Left kidney (tissue), 2 donors: Measurements from ENCODE around the gene KCTD19. TPM values are rescaled to one million over a fixed set of nuclear protein-coding genes. Genes with fewer than 3 reads are reported as not detected.

ENCODE experiments used
- DNase-seq: peaks from one replicate; pipeline ENCODE4 v3.0.0-alpha.2; 2013
- polyA plus RNA-seq: library from polyadenylated mRNA; unstranded; fragments of 120-200 nt; gene quantifications from one replicate; pipeline ENCODE4 v1.2.1, GENCODE V29; 2013; ENCODE audit not compliant: insufficient read length

KCTD19 gene
- polyA plus RNA-seq, 1 donor: 1.6 TPM

GRCh38 chr16:67317853-67318252 is 8.7 kb downstream of the KCTD19 start:
- DNase-seq: no peak

GRCh38 chr16:67312719-67313118 is 13.8 kb downstream of the KCTD19 start:
- DNase-seq: no peak

DNA sequence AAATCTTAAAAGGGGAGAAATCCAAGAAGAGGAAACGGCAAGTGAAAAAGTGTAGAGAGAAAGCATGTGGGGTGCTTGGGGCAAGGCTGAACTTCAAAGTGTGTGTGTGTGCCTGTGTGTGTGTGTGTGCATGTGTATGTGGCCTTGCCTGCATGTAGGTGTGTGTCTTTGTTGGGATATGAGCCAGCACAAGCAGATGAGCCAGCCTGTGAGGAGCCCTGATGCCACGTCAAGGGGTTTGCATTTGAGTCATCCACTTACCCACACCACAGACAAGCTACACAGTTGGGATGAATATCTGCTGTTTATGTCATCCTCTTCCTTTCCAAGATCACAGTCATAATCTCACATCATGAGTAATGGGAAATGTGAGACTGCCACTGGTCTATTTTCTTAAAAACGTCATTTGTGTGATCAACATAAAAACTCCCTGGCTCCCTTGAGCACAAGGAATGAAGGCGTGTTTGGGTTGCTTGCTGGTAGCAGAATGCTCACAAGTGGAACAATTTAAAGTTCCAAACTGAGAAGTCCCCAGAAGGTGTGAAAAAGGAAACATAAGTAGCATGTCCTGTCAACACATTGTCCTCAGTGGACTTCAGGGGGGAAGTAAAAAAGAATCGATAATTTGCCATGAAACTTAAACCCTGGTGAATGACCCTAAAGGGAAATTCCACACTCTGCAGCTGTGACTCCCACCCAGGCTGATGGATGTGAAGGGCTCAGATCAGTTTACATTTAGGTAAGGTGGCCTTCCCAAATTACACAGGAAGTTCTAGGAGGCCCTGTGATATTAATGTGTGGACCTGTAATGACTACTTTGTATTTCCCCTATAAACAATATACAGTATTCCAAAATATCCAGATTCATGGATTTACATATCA is 14.7 kb downstream of the KCTD19 start:
- DNase-seq: peak; percentile 40

- DNase-seq: no peak
These were observed 16.0 kb downstream of the KCTD19 start for GRCh38 chr16:67310561-67310960.

- DNase-seq: no peak
These were observed 21.1 kb downstream of the KCTD19 start for GRCh38 chr16:67305216-67306071.

- DNase-seq: no peak
These were observed 22.5 kb downstream of the KCTD19 start for GRCh38 chr16:67304020-67304419.

DNA sequence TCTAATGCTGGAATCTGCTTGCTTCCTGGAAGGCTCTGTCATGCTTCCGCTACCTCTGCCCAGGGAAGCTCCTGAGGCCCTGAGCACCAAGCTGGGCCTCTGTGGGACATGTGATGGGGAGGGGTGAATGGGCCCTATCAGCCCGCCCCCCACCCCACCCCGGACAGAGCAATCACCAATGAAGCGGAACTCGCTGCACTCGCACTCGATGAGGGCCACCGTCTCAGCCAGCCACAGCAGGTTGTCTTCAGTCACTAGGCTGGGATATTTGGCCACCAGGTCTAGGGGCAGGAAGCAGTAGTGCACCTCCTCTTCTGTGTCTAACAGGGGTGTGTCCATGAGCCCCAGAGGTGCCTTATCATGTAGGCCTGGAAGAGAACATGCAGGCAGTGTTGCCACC is 23.6 kb downstream of the KCTD19 start:
- no peak for DNase-seq

- no peak for DNase-seq
These were observed 24.5 kb downstream of the KCTD19 start for GRCh38 chr16:67302076-67302475.

DNA sequence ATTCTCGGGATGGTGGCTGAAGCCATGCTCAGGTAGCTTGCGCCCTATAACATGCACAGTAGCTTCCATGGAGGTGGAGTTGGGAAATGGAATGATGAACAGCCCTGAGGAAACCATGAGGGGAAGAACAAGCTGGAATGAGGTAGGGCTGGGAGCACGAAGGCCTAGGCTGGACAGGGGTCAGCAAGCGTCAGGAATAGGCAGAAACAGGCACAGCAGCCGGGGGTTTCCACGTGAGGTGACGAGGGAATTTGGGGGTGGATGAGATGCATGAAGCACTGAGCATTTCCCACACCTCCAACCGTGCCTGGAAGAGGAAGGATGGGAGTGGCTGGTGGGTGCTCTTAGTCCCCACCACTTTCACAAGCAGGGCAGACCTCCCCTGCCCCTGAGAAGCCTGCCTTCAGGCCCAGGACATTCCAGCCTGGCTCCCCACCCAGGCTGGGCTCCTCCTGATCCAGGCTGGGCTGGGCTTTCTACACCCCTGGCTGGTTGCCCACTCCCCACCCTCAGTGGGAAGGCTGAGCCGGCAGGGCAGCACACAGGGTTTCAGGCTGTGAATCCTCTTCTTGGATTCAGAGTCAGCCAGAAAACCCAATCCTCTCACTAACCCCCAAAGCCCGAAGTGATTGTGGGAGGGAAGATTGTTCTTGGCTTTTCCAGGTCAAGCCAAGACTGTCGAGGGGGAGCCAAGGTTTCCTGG is 25.3 kb downstream of the KCTD19 start:
- no peak for DNase-seq

- no peak for DNase-seq
These were observed 27.3 kb downstream of the KCTD19 start for GRCh38 chr16:67299269-67299668.

DNA sequence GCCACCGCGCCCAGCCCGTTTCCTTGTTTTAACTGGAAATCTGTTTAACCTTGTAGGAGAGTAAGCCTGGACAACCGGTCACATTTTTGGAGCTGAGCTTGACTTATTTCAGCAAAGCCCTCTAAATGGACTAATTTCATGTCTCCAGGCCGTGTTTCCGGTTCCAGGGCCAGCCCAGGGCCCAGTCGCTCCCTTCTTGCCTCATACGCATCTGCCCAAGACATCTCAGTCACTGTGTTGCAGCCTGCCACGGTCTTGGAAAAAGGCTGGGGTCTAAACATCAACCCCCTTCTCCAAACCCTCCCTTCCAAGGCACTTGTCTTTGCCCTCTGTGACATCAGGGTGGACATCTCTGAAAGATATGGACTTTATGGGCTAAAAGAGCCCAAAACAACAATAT is 28.3 kb downstream of the KCTD19 start:
- no peak for DNase-seq

DNA sequence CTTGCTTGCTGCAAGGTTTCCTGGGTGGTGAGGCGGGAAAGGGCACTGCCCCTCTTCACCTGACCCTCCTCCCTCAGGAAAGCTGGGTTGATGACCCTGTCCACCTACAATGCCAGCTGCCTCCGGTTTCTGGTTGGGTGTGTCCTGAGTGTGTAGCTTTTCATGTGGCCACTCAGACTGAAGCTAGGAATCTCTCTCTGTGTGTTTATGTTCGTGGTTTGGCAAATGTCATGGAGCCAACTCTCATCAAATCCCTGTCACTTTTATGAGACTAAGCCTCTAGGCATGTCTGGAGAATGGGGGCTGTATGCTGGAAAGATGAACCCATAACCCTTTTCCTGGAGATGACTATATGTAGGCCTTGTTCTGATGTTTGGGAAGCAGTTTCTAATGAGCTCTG is 30.1 kb downstream of the KCTD19 start:
- no peak for DNase-seq

DNA sequence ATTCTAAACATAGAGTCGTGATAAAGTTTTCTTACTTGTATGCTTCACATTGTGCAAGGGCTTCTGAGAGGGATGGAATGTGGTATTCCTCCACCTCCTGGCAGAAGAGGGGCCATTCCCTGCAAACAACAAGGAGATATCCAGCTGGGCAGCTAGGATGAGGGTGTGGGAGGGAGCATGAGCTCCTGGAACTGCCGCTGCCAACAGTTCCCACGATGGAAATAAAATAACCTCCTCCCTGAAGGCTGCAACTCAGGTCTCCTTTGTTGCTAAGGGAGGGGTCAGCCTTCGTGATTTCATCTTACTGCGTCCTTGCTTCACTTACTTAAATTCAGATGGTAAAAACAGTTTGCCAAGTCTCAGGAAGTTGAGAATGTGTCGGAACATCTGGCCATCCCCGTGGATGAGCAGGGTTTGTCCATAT is 31.6 kb downstream of the KCTD19 start:
- no peak for DNase-seq

DNA sequence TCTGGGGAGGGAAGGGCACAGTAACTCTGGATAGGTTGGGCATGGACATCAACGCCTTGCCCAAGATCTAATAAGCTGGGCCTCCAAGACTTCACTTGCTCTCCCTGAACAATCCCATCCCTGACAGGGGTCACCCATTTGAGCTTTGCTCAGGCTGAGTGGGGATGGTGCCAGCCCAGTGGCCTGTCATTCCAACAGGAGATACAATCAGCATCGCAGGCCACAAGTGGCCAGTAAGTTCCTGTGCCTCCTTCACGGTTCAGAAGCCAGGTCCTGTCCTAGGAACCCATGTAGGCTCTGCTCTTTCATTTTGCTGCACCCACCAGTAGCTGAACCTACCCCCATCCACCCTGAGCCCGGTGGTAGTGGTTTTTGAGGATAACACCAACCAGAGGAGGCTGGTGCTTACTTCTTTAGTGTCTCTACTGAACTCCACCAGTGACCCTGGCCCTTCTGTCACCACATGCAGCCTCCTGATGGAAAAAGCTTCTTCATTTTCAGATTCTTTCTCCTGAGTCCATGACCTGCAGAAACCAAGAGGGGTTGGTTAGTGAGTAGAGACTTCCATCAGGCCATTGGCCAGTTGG is 32.3 kb downstream of the KCTD19 start:
- DNase-seq: no peak

DNA sequence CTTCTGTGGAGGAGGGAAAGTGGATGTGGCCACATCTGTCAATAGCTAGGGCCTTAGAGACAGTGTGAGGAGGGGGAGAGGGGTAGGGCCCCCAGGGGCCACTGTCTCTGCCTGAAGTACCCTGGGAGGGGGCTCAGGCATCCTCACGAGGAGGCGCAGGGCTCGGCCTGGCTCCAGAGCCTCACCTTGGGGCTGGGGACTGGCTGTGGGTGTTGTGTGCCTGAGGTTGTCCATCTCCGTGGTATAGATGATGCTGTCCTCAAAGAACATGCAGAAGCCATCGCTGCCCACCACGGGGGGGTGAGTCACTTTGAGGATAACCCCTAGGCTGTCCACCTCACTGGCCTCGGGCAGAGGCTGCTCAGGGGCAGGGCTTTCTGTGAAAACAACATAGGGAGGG is 35.1 kb downstream of the KCTD19 start:
- no peak for DNase-seq

DNA sequence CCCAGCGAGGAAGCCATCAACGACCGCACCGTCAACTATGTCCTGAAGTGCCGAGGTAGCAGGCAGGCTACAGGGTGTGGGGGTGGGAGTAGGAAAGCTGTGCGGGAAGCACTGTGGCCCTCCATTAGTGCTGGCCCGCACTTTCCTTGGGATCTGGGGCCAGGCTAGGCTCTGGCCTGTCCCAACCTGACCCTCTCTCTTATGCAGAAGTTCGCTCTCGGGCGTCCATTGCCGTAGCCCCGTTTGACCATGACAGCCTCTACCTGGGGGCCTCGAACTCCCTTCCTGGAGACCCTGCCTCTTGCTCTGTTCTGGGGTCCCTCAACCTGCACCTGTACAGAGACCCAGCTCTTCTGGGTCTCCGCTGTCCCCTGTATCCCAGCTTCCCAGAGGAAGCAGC is 38.6 kb downstream of the KCTD19 start:
- no peak for DNase-seq

DNA sequence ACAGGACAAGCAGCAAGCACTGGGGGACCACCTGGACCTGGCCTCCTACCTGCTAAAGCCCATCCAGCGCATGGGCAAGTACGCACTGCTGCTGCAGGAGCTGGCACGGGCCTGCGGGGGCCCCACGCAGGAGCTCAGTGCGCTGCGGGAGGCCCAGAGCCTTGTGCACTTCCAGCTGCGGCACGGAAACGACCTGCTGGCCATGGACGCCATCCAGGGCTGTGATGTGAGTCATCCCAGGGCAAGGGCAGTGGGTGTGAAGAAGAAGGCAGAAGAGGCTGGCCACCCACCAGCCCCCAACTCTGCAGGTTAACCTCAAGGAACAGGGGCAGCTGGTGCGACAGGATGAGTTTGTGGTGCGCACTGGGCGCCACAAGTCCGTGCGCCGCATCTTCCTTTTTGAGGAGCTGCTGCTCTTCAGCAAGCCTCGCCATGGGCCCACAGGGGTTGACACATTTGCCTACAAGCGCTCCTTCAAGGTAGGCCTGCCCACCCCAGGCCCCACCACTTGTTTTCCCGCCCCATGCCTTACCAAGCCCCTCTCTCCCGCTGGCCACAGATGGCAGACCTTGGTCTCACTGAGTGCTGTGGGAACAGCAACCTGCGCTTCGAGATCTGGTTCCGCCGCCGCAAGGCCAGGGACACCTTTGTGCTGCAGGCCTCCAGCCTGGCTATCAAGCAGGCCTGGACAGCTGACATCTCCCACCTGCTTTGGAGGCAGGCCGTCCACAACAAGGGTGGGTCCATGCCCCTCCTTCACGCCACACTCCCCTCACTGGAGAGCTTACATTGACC is 39.9 kb downstream of the KCTD19 start:
- DNase-seq: no peak

DNA sequence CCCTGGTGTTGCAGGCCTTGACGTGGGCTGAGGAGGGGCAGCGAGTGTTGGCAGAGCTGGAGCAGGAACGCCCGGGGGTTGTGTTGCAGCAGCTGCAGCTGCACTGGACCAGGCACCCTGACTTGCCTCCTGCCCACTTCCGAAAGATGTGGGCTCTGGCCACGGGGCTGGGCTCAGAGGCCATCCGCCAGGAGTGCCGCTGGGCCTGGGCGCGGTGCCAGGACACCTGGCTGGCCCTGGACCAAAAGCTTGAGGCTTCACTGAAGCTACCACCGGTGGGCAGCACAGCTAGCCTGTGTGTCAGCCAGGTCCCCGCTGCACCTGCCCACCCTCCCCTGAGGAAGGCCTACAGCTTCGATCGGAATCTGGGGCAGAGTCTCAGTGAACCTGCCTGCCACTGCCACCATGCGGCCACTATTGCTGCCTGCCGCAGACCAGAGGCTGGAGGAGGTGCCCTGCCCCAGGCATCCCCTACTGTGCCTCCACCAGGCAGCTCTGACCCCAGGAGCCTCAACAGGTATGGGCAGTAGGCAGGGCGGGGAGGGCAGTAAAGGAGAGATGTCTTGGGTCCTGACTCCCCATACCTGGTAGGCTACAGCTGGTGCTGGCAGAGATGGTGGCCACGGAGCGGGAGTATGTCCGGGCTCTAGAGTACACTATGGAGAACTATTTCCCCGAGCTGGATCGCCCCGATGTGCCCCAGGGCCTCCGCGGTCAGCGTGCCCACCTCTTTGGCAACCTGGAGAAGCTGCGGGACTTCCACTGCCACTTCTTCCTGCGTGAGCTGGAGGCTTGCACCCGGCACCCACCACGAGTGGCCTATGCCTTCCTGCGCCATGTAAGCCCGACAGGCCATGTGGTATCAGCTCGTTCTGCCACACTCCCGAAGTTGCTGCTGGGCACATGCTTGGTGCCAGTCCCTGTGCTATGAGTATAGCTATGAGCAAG is 41.6 kb downstream of the KCTD19 start:
- DNase-seq: no peak

GRCh38 chr16:67283826-67284555 is 42.5 kb downstream of the KCTD19 start:
- DNase-seq: no peak
